AG09319 (cell line): Measurements from ENCODE around the gene RPUSD1.

ENCODE experiments used
- DNase-seq: peaks from one replicate; pipeline ENCODE4 v3.0.0-alpha.2; 2010; ENCODE audit warnings: low read depth; ENCODE audit errors: extremely low read depth
- CTCF ChIP-seq: IDR thresholded peaks from 2 replicates; pipeline ENCODE4 v1.5.1; 2011; ENCODE audit warnings: low read depth, mild to moderate bottlenecking, inconsistent platforms, low read length, moderate library complexity

Gene RPUSD1

GRCh38 chr16:772959-773358 is 15.2 kb downstream of the RPUSD1 start:
- TF ChIP-seq CTCF: no peak

GRCh38 chr16:770411-770810 is 17.8 kb downstream of the RPUSD1 start:
- no peak for DNase-seq
- no peak for TF ChIP-seq CTCF

More at GRCh38 chr16:772959-773358, 15.2 kb downstream of the RPUSD1 start:
- no peak for DNase-seq

- TF ChIP-seq CTCF: no peak
- DNase-seq: no peak
Measured at GRCh38 chr16:769934-770333, 18.2 kb downstream of the RPUSD1 start.

GRCh38 chr16:769184-769784 is 18.9 kb downstream of the RPUSD1 start:
- TF ChIP-seq CTCF: no peak
- DNase-seq: no peak

- no peak for TF ChIP-seq CTCF
- no peak for DNase-seq
Measured at GRCh38 chr16:768428-768827, 19.8 kb downstream of the RPUSD1 start.

- DNase-seq: no peak
- TF ChIP-seq CTCF: no peak
Measured at GRCh38 chr16:767743-768235, 20.4 kb downstream of the RPUSD1 start.

GRCh38 chr16:766820-767640 is 21.2 kb downstream of the RPUSD1 start:
- no peak for DNase-seq
- TF ChIP-seq CTCF: no peak
